GM12875 (cell line): ENCODE measurements around the gene INAFM2.

Source experiments
- H3K4me3 ChIP-seq: one replicate; pipeline ENCODE4 v1.5.1; 2011; ENCODE audit warnings: low read depth, low read length, control low read depth
- TF ChIP-seq, protein P1 (sequence below): IDR thresholded peaks from 2 replicates; pipeline ENCODE4 v1.5.1; 2011; ENCODE audit warnings: low read depth, mild to moderate bottlenecking, control low read depth, inconsistent platforms, low read length, moderate library complexity, borderline replicate concordance; ENCODE audit not compliant: insufficient read depth

The INAFM2 gene

DNA sequence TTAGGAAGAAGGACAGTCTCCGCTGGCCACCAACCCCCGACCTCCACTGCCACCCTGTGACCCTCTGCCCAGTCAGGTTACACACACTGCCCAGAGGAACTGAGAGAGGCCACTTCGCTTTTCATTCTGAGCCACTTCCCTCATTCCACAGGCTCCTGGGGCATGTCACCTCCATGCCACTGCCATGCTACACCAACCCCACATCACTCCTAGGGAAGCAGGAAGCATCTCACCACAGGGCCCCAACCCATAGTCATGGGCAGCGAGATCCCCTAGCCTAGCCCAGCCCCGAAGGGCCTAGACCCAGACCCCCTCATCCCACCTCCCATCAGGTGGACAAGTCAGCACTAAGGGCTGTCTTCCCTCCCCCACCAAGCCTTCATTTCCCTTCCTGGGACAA, 17.1 kb upstream of the INAFM2 start:
- TF ChIP-seq, protein P1, sequence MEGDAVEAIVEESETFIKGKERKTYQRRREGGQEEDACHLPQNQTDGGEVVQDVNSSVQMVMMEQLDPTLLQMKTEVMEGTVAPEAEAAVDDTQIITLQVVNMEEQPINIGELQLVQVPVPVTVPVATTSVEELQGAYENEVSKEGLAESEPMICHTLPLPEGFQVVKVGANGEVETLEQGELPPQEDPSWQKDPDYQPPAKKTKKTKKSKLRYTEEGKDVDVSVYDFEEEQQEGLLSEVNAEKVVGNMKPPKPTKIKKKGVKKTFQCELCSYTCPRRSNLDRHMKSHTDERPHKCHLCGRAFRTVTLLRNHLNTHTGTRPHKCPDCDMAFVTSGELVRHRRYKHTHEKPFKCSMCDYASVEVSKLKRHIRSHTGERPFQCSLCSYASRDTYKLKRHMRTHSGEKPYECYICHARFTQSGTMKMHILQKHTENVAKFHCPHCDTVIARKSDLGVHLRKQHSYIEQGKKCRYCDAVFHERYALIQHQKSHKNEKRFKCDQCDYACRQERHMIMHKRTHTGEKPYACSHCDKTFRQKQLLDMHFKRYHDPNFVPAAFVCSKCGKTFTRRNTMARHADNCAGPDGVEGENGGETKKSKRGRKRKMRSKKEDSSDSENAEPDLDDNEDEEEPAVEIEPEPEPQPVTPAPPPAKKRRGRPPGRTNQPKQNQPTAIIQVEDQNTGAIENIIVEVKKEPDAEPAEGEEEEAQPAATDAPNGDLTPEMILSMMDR, result no peak
- peak overlapping the region; percentile 75 for H3K4me3 ChIP-seq

- peak overlapping the region; percentile 75 for H3K4me3 ChIP-seq
Measured at GRCh38 chr15:40306908-40307307, 16.6 kb upstream of the INAFM2 start.

DNA sequence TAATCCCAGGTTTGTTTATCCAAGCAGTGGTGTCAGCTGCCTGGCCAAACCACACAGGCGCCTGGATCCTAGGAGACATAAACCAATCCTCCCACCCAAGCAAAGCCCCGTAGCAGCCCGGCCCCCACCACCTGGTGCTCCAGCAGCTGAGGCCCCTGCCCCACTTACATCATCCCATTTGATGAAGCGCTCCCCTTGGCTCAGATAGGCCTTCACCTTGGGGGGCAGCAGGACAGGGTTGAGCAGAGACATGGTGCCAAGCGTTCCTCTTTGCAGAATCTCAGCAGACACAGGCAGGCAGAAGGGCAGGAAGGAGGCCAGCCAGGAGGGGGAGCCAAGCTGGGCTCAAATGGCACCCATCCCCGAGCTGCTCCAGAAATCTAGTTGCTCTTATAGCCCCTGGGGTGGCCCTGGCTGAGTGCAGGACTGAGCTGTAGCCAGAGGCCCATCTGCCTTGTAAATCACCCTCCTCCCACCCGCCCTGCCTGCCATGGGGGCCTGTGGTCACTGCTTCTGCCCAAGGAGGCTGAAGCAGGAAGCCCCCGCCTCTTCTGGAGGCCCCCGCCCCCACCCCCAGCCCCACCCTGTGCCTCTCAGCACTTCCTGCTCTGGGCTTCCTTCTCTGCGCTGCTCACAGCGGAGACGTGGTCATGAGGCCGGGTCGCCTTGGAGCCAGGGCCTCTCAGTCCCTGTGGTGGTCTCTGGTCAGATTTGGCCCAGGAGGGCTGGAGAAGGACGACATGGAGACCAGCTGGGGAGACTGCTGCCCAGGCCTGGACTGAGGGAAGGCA, 15.9 kb upstream of the INAFM2 start, which contains the start of gene PLCB2:
Gene PLCB2, minus strand, starts transcription at position 515 of the 791 bp plus-strand sequence. Its CDS starts 263 bp downstream, at position 252.
- TF ChIP-seq, protein P1, result peak; percentile 68
- H3K4me3 ChIP-seq, result peak within 1 kb of the TSS; percentile 75

More at GRCh38 chr15:40306908-40307307, 16.6 kb upstream of the INAFM2 start:
- TF ChIP-seq, protein P1, result no peak

GRCh38 chr15:40309344-40309862, 14.1 kb upstream of the INAFM2 start:
- H3K4me3 ChIP-seq, result no peak overlapping the region
- TF ChIP-seq, protein P1, result no peak

DNA sequence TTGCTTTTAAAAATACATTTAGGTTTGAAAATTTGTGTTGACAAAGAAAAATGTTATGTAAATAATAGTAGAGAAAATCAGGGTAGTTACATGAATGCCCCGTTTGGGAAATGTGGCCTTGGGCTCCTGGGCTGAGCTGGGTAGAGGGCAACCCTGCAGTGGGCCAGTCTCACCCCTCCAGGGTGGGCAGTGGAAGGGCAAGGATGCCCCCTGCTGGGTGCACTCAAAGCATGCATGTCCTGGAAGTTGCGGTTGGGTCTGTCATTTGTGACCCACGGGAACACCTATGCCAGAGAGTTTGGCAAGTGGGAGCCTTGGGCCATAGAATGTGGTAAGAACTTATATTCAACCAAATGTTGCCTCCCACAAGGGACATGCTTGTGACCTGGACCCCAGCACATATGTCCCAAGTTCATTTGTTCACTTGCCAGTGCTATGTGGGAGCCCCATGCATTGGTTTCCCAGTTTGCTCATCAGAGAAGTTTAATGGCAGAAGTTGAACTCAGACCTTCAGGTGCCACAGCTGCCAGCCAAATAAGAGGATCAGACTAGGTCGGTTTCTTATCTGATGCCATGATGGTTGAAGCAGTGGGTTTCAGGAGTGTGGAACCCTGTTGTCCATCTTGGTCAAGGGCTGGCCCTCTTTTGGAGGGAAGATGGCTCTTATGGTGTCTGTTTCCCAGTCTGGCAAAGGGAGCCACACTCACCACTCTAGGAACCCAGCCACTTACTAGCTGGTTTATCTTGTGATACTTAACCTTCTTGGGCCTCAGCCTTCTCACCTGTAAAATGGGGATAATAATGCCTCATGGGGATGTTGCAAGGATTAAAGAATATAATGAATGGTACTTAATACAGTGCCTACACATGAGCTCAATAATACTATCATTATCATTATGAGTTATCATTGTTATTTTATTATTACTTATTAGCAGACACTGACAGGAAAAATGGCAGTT, 13.2 kb upstream of the INAFM2 start:
- H3K4me3 ChIP-seq, result no peak overlapping the region
- TF ChIP-seq, protein P1, result peak; percentile 80

DNA sequence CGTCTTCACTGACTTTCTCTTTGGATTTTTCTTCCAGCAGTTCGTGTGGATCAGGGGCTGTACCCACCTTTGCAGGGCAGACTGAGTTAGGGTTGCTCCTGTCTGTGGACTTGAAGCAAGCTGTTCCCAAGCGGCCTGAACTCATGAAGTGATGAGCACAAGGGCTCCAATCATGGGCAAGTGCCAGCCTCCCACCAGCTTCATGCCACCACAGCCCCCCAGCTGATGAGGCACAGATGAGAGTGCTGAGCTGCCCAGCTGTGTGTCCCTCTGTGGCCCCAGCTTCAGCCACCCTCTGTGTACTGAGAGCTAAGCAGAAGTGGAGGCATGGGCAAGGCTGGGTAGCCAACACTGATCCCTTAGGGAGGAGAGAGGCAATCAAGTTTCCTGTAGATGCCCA, 12.5 kb upstream of the INAFM2 start:
- no peak overlapping the region for H3K4me3 ChIP-seq

More for the DNA sequence above, 12.5 kb upstream of the INAFM2 start:
- TF ChIP-seq, protein P1, result no peak
